ENCODE data around the gene UTF1.

DNA sequence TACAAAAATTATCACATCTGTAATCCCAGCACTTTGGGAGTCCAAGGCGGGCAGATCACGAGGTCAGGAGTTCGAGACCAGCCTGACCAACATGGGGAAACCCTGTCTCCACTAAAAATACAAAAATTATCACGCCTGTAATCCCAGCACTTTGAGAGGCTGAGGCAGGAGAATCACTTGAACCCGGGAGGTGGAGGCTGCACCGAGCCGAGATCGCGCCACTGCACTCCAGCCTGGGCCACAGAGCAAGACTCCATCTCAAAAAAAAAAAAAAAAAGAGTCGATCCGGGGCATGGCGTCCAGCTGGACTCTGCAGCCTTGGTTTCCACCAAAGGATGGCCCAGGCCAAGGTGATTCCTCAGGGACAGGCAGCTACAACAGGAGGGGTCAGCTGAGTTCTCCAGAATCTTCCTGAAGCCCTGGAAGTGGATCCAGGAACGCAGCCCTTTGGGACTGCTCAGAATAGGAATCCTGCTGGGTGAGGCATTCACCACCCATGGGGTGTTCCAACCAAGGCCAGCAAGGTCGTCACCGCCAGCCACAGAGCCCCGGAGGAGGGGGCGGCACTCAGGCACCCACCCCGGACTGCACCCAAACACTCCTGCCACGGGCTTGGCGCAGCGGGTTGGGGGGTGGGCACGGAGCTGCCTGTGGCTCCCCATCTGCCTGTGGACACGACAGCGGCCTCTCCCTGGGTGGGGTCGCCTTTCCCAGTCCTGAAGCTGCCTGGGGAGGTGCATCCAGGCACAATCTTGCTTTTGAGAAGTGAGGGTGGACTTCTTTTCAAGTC is 12.0 kb upstream of the UTF1 start:
- TF ChIP-seq CTCF (IDR thresholded peaks at IDR 0.05) (no peak), POLR2A (IDR thresholded peaks at IDR 0.05) (no peak)
